NCI-H2107 treated with DMSO at 0.1 percent for 48 hours (cell line): ENCODE results near the gene CWC22.

Experiments
- DNase-seq: peaks from one replicate; lab custom pipeline; 2025; ENCODE audit not compliant: unreplicated experiment; lab: John Stamatoyannopoulos, UW

Gene CWC22

GRCh38 chr2:179900655-179901054 lies 106.4 kb downstream of the CWC22 start:
- no peak for DNase-seq

GRCh38 chr2:179899666-179900065 lies 107.4 kb downstream of the CWC22 start:
- no peak for DNase-seq

GRCh38 chr2:179898873-179899272 lies 108.2 kb downstream of the CWC22 start:
- no peak for DNase-seq
